Calu3 (cell line): ENCODE data around the gene MYH9. TPM values are rescaled to one million over a fixed set of nuclear protein-coding genes. Genes with fewer than 3 reads are reported as not detected.

Experiments used
- BruUV-seq: library from RNA; stranded (reverse); fragments of 400-500 nt; replicated peaks from 2 replicates; lab custom pipeline; 2021; lab: Mats Ljungman, UMichigan
- CTCF ChIA-PET: fragments of 300-600 bp; sonication (Branson Sonifier 250); formaldehyde crosslinking; loops from one replicate; lab custom pipeline; 2022; ENCODE audit warnings: antibody characterized with exemption; lab: Charles Lee
- DNase-seq: peaks from one replicate; pipeline ENCODE4 v3.0.0; 2022
- H3K27ac Mint-ChIP-seq: one replicate; pipeline ENCODE4 v1.8.0; 2022; ENCODE audit warnings: mixed read lengths; ENCODE audit not compliant: unreplicated experiment
- H3K27me3 Mint-ChIP-seq: one replicate; pipeline ENCODE4 v1.8.0; 2022; ENCODE audit warnings: mixed read lengths; ENCODE audit not compliant: unreplicated experiment
- H3K36me3 Mint-ChIP-seq: one replicate; pipeline ENCODE4 v1.8.0; 2022; ENCODE audit warnings: mild to moderate bottlenecking, moderate library complexity, mixed read lengths; ENCODE audit not compliant: insufficient read depth, unreplicated experiment
- H3K4me1 Mint-ChIP-seq: one replicate; pipeline ENCODE4 v1.8.0; 2022; ENCODE audit warnings: mild to moderate bottlenecking, low read depth, mixed read lengths; ENCODE audit not compliant: unreplicated experiment
- H3K4me3 Mint-ChIP-seq: one replicate; pipeline ENCODE4 v1.8.0; 2022; ENCODE audit warnings: mild to moderate bottlenecking, low read depth, moderate library complexity, mixed read lengths; ENCODE audit not compliant: unreplicated experiment
- H3K9me3 Mint-ChIP-seq: one replicate; pipeline ENCODE4 v1.8.0; 2022; ENCODE audit warnings: low read depth, mixed read lengths; ENCODE audit not compliant: unreplicated experiment
- CTCF ChIP-seq: fragments of 200-600 bp; IDR thresholded peaks from one replicate; pipeline ENCODE4 v1.8.0; 2022; ENCODE audit warnings: antibody characterized with exemption; ENCODE audit not compliant: unreplicated experiment
- intact Hi-C: fragments of 100-400 bp; cut with micrococcal nuclease; formaldehyde crosslinking; loops from one replicate; pipeline ENCODE4 v1.10.0; 2022; ENCODE audit not compliant: unreplicated experiment
- total RNA-seq: library from RNA; stranded (reverse); gene quantifications from 2 replicates; pipeline ENCODE4 v1.2.3, GENCODE V29; 2022

The MYH9 gene
- total RNA-seq, 1 experiment from 2014 or later: 606 TPM

GRCh38 chr22:36298118-36298517 lies 89.6 kb downstream of the MYH9 start:
- H3K4me3 Mint-ChIP-seq: no peak overlapping the region
- H3K9me3 Mint-ChIP-seq: no peaks in the 10 kb centered on the region
- CTCF ChIA-PET: no interaction called here
- no peaks in the 10 kb centered on the region for H3K27me3 Mint-ChIP-seq
- peaks cover 77% of the 10 kb centered on the region for H3K36me3 Mint-ChIP-seq
- H3K4me1 Mint-ChIP-seq: no peaks in the 10 kb centered on the region
- BruUV-seq: no TSS peak
- H3K27ac Mint-ChIP-seq: no peak overlapping the region
- no peak for TF ChIP-seq CTCF
- DNase-seq: no peak
- intact Hi-C loops: no loop called here

- no peak for TF ChIP-seq CTCF
- intact Hi-C loops: no loop called here
- no peak overlapping the region for H3K4me3 Mint-ChIP-seq
- no peaks in the 10 kb centered on the region for H3K27me3 Mint-ChIP-seq
- CTCF ChIA-PET: no interaction called here
- no peaks in the 10 kb centered on the region for H3K4me1 Mint-ChIP-seq
- no peaks in the 10 kb centered on the region for H3K9me3 Mint-ChIP-seq
- BruUV-seq: no TSS peak
- DNase-seq: no peak
- no peak overlapping the region for H3K27ac Mint-ChIP-seq
- peaks cover 77% of the 10 kb centered on the region for H3K36me3 Mint-ChIP-seq
These were observed 90.2 kb downstream of the MYH9 start for GRCh38 chr22:36297568-36297967.

GRCh38 chr22:36296690-36297089 lies 91.1 kb downstream of the MYH9 start:
- Mint-ChIP-seq H3K9me3 (no peaks in the 10 kb centered on the region), H3K27me3 (no peaks in the 10 kb centered on the region), H3K27ac (peak overlapping the region; percentile 67), H3K4me3 (no peak overlapping the region), H3K36me3 (peaks cover 83% of the 10 kb centered on the region), H3K4me1 (no peaks in the 10 kb centered on the region)
- DNase-seq: no peak
- intact Hi-C loops: no loop called here
- no TSS peak for BruUV-seq
- CTCF ChIA-PET: interaction anchor here (0.7 kb wide), 1 partner anchor 136 kb away, joined by 4 read pairs; no protein-coding TSS in a partner anchor
- no peak for TF ChIP-seq CTCF

GRCh38 chr22:36295247-36295646 lies 92.5 kb downstream of the MYH9 start:
- TF ChIP-seq CTCF: no peak
- Mint-ChIP-seq H3K9me3 (no peaks in the 10 kb centered on the region), H3K27ac (no peak overlapping the region), H3K36me3 (peaks cover 78% of the 10 kb centered on the region), H3K4me1 (no peaks in the 10 kb centered on the region), H3K4me3 (no peak overlapping the region), H3K27me3 (no peaks in the 10 kb centered on the region)
- intact Hi-C loops: no loop called here
- BruUV-seq: no TSS peak
- no peak for DNase-seq
- CTCF ChIA-PET: no interaction called here
